Breast epithelium (tissue), 4 donors: ENCODE data around the gene PSMC2. TPM values are rescaled to one million over a fixed set of nuclear protein-coding genes. Genes with fewer than 3 reads are reported as not detected.

Experiments
- DNase-seq, 2 donors: peaks; one replicate each; pipeline ENCODE4 v3.0.0-alpha.2; 2019; ENCODE audit warnings: low spot score in 2 of 2
- H3K27ac ChIP-seq, 2 donors: fragments of 200-600 bp; sonication (generic) in 1 of 2; one replicate each; pipeline ENCODE4 v1.5.1; 2016 to 2019; ENCODE audit warnings: mild to moderate bottlenecking in 1 of 2
- H3K27me3 ChIP-seq, 2 donors: fragments of 200-600 bp; sonication (generic) in 1 of 2; one replicate each; pipeline versions ENCODE4 v1.5.1 to v1.6.0; 2017 to 2019; ENCODE audit warnings: control low read depth in 1 of 2, mild to moderate bottlenecking in 1 of 2
- H3K36me3 ChIP-seq: fragments of 200-600 bp; one replicate; pipeline ENCODE4 v1.5.1; 2019
- H3K4me1 ChIP-seq, 2 donors: fragments of 200-600 bp; sonication (generic); one replicate each; pipeline ENCODE4 v1.5.1; 2016 to 2019; ENCODE audit warnings: control low read depth in 1 of 2
- H3K4me3 ChIP-seq, 3 donors: fragments of 200-600 bp; sonication (generic); 1 replicate in 2 of 3; 2 replicates in 1 of 3; pipeline ENCODE4 v1.5.1; 2016 to 2019; ENCODE audit warnings: mild to moderate bottlenecking in 3 of 3, moderate library complexity in 2 of 3
- H3K9me3 ChIP-seq, 2 donors: fragments of 200-600 bp; sonication (generic) in 1 of 2; one replicate each; pipeline ENCODE4 v1.5.1; 2016 to 2019; ENCODE audit warnings: control low read depth in 1 of 2
- CTCF ChIP-seq, 3 donors: fragments of 450-650 bp; IDR thresholded peaks; one replicate each; pipeline ENCODE4 v1.5.1; 2016 to 2017; ENCODE audit warnings: antibody characterized with exemption in 3 of 3, mild to moderate bottlenecking in 3 of 3, moderate library complexity in 3 of 3
- POLR2A ChIP-seq: fragments of 450-650 bp; IDR thresholded peaks from one replicate; pipeline ENCODE4 v1.6.1; 2016; ENCODE audit warnings: antibody characterized with exemption, mild to moderate bottlenecking, moderate library complexity
- POLR2AphosphoS5 ChIP-seq, 3 donors: sonication (generic); formaldehyde crosslinking; IDR thresholded peaks; one replicate each; pipeline ENCODE4 v1.6.1; 2017; ENCODE audit warnings: antibody characterized with exemption in 3 of 3
- intact Hi-C: fragments of 100-400 bp; cut with DNase I; formaldehyde crosslinking; loops from one replicate; pipeline ENCODE4 v1.15.1; 2023; ENCODE audit warnings: low total_unique reads
- total RNA-seq, 3 donors: library from RNA; depleted of rRNA; stranded (reverse); fragments of >200 nt; gene quantifications; one replicate each; pipeline ENCODE4 v1.1.0, GENCODE V29; 2016

PSMC2 gene
- total RNA-seq, 3 donors from 2014 or later, result 87.5 to 114 (median 93.7) TPM

GRCh38 chr7:103388469-103389140 lies 41.2 kb downstream of the PSMC2 start:
- Histone ChIP-seq H3K27ac (no peak overlapping the region), H3K27me3 (no peaks in the 10 kb centered on the region), H3K4me1 (no peaks in the 10 kb centered on the region), H3K9me3 (no peaks in the 10 kb centered on the region), H3K36me3 (no peaks in the 10 kb centered on the region), H3K4me3 (no peak overlapping the region)
- no peak for TF ChIP-seq POLR2AphosphoS5 (IDR thresholded peaks at IDR 0.05)
- no peak for TF ChIP-seq CTCF (IDR thresholded peaks at IDR 0.05)
- TF ChIP-seq POLR2A, result no peak
- DNase-seq, result no peak
- intact Hi-C loops, result no loop called here

- intact Hi-C loops, result no loop called here
- no peaks in the 10 kb centered on the region for H3K4me1 ChIP-seq
- no peak overlapping the region for H3K27ac ChIP-seq
- H3K36me3 ChIP-seq, result no peaks in the 10 kb centered on the region
- no peak for DNase-seq
- no peaks in the 10 kb centered on the region for H3K9me3 ChIP-seq
- H3K27me3 ChIP-seq, result no peaks in the 10 kb centered on the region
- no peak for TF ChIP-seq CTCF (IDR thresholded peaks at IDR 0.05)
- TF ChIP-seq POLR2AphosphoS5 (IDR thresholded peaks at IDR 0.05), result no peak
- no peak for TF ChIP-seq POLR2A
- no peak overlapping the region for H3K4me3 ChIP-seq
Measured at GRCh38 chr7:103389263-103389662, 41.8 kb downstream of the PSMC2 start.

- no peak for DNase-seq
- TF ChIP-seq POLR2A, result no peak
- TF ChIP-seq POLR2AphosphoS5 (IDR thresholded peaks at IDR 0.05), result no peak
- no peak for TF ChIP-seq CTCF (IDR thresholded peaks at IDR 0.05)
Measured at GRCh38 chr7:103391150-103391549, 43.7 kb downstream of the PSMC2 start.

GRCh38 chr7:103391976-103392375 lies 44.5 kb downstream of the PSMC2 start:
- no peak for DNase-seq
- Histone ChIP-seq H3K27ac (no peak overlapping the region), H3K4me3 (no peak overlapping the region), H3K9me3 (no peaks in the 10 kb centered on the region), H3K27me3 (no peaks in the 10 kb centered on the region), H3K36me3 (no peaks in the 10 kb centered on the region), H3K4me1 (no peaks in the 10 kb centered on the region)
- TF ChIP-seq POLR2A, result no peak
- TF ChIP-seq CTCF (IDR thresholded peaks at IDR 0.05), result no peak
- no peak for TF ChIP-seq POLR2AphosphoS5 (IDR thresholded peaks at IDR 0.05)
- intact Hi-C loops, result no loop called here

More at GRCh38 chr7:103391150-103391549, 43.7 kb downstream of the PSMC2 start:
- Histone ChIP-seq H3K27me3 (no peaks in the 10 kb centered on the region), H3K4me3 (no peak overlapping the region), H3K4me1 (no peaks in the 10 kb centered on the region), H3K36me3 (no peaks in the 10 kb centered on the region), H3K9me3 (no peaks in the 10 kb centered on the region), H3K27ac (no peak overlapping the region)
- intact Hi-C loops, result no loop called here

- H3K4me1 ChIP-seq, result no peaks in the 10 kb centered on the region
- DNase-seq, result no peak
- no peak overlapping the region for H3K4me3 ChIP-seq
- H3K36me3 ChIP-seq, result no peaks in the 10 kb centered on the region
- no peak overlapping the region for H3K27ac ChIP-seq
- intact Hi-C loops, result no loop called here
- TF ChIP-seq POLR2A (no peak), POLR2AphosphoS5 (IDR thresholded peaks at IDR 0.05) (no peak), CTCF (IDR thresholded peaks at IDR 0.05) (no peak)
- H3K27me3 ChIP-seq, result no peaks in the 10 kb centered on the region
- H3K9me3 ChIP-seq, result no peaks in the 10 kb centered on the region
Measured at GRCh38 chr7:103394566-103394965, 47.1 kb downstream of the PSMC2 start.
